DOHH2 (cell line): Measurements from ENCODE around the gene PCDHB13.
"Not testable (repeated sequence)": the region's sequence is repeated elsewhere in the genome, so short reads cannot be mapped to it uniquely, and the experiment has no call there.

Experiments
- H3F3A ChIP-seq: fragments of 200-600 bp; sonication (generic), shearing (Covaris generic); 2 replicates; pipeline ENCODE4 v1.6.0; 2016; ENCODE audit warnings: antibody characterized with exemption, mild to moderate bottlenecking; ENCODE audit not compliant: control insufficient read depth, insufficient read depth
- H3K27ac ChIP-seq: fragments of 200-600 bp; sonication (generic); 2 replicates; pipeline ENCODE4 v1.5.1; 2014; ENCODE audit warnings: low read depth, mild to moderate bottlenecking, low read length, moderate library complexity
- H3K27me3 ChIP-seq: fragments of 200-600 bp; sonication (generic); 2 replicates; pipeline ENCODE4 v1.6.1; 2014; ENCODE audit warnings: mild to moderate bottlenecking, low read length, mixed read lengths; ENCODE audit not compliant: control insufficient read depth
- H3K36me3 ChIP-seq: fragments of 200-600 bp; sonication (generic); 2 replicates; pipeline ENCODE4 v1.6.1; 2014; ENCODE audit warnings: mild to moderate bottlenecking, low read length, moderate library complexity, mixed read lengths; ENCODE audit not compliant: control insufficient read depth
- H3K4me1 ChIP-seq: fragments of 200-600 bp; sonication (generic); 2 replicates; pipeline ENCODE4 v1.6.1; 2014; ENCODE audit warnings: mild to moderate bottlenecking, low read length, mixed read lengths; ENCODE audit not compliant: control insufficient read depth
- H3K4me2 ChIP-seq: fragments of 200-600 bp; sonication (generic); 2 replicates; pipeline ENCODE4 v1.6.0; 2014; ENCODE audit warnings: mild to moderate bottlenecking, low read length, moderate library complexity
- H3K4me3 ChIP-seq: fragments of 200-600 bp; sonication (generic); 2 replicates; pipeline ENCODE4 v1.5.1; 2014; ENCODE audit warnings: mild to moderate bottlenecking, low read length, mixed read lengths
- H3K79me2 ChIP-seq: fragments of 200-600 bp; sonication (generic); 2 replicates; pipeline ENCODE4 v1.6.1; 2014; ENCODE audit warnings: mild to moderate bottlenecking, low read length, mixed read lengths; ENCODE audit not compliant: control insufficient read depth
- H3K9me2 ChIP-seq: fragments of 200-600 bp; sonication (generic); replicated peaks from 2 replicates; pipeline ENCODE4 v1.6.1; 2014; ENCODE audit warnings: mild to moderate bottlenecking, low read length, mixed read lengths; ENCODE audit not compliant: control insufficient read depth
- H3K9me3 ChIP-seq: fragments of 200-600 bp; sonication (generic); 2 replicates; pipeline ENCODE4 v1.6.1; 2014; ENCODE audit warnings: antibody characterized with exemption, low read length, mixed read lengths; ENCODE audit not compliant: control insufficient read depth, insufficient read depth
- H4K20me1 ChIP-seq: fragments of 200-600 bp; sonication (generic); 2 replicates; pipeline ENCODE4 v1.6.0; 2014; ENCODE audit warnings: low read depth, mild to moderate bottlenecking, antibody characterized with exemption, low read length, moderate library complexity; ENCODE audit not compliant: control insufficient read depth, insufficient read depth
- EZH2phosphoT487 ChIP-seq: fragments of 200-600 bp; sonication (generic); IDR thresholded peaks from 2 replicates; pipeline ENCODE4 v1.6.1; 2017; ENCODE audit warnings: borderline replicate concordance, mild to moderate bottlenecking, antibody characterized with exemption, low read length, moderate library complexity, mixed read lengths
- TF ChIP-seq, protein P1 (sequence below): fragments of 200-600 bp; sonication (generic); IDR thresholded peaks from one replicate; pipeline ENCODE4 v1.5.1; 2014; ENCODE audit warnings: antibody characterized with exemption, mild to moderate bottlenecking, low read depth, low read length; ENCODE audit not compliant: poor library complexity, severe bottlenecking

The PCDHB13 gene

GRCh38 chr5:141223112-141223783 is 9.5 kb downstream of the PCDHB13 start, which contains the start of gene PCDHB14:
PCDHB14 (plus strand) TSS chr5:141223343; CDS start chr5:141223506, 163 bp downstream.
- no peaks in the 10 kb centered on the region for H3F3A ChIP-seq
- no peaks in the 10 kb centered on the region for H4K20me1 ChIP-seq
- no peaks in the 10 kb centered on the region for H3K9me3 ChIP-seq
- H3K27me3 ChIP-seq, result peaks cover 7% of the 10 kb centered on the region
- H3K27ac ChIP-seq, result no peak within 1 kb of the TSS
- H3K79me2 ChIP-seq, result no peaks in the 10 kb centered on the region
- no peaks in the 10 kb centered on the region for H3K9me2 ChIP-seq
- H3K36me3 ChIP-seq, result no peaks in the 10 kb centered on the region
- no peaks in the 10 kb centered on the region for H3K4me1 ChIP-seq
- TF ChIP-seq, protein P1, sequence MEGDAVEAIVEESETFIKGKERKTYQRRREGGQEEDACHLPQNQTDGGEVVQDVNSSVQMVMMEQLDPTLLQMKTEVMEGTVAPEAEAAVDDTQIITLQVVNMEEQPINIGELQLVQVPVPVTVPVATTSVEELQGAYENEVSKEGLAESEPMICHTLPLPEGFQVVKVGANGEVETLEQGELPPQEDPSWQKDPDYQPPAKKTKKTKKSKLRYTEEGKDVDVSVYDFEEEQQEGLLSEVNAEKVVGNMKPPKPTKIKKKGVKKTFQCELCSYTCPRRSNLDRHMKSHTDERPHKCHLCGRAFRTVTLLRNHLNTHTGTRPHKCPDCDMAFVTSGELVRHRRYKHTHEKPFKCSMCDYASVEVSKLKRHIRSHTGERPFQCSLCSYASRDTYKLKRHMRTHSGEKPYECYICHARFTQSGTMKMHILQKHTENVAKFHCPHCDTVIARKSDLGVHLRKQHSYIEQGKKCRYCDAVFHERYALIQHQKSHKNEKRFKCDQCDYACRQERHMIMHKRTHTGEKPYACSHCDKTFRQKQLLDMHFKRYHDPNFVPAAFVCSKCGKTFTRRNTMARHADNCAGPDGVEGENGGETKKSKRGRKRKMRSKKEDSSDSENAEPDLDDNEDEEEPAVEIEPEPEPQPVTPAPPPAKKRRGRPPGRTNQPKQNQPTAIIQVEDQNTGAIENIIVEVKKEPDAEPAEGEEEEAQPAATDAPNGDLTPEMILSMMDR, result peak; percentile 49
- TF ChIP-seq EZH2phosphoT487, result no peak
- H3K4me3 ChIP-seq, result no peak within 1 kb of the TSS
- H3K4me2 ChIP-seq, result no peak within 1 kb of the TSS

GRCh38 chr5:141224844-141225243 is 11.1 kb downstream of the PCDHB13 start:
- not testable (repeated sequence) for H3K36me3 ChIP-seq, H3K27ac ChIP-seq, H3K9me3 ChIP-seq, H4K20me1 ChIP-seq, H3K27me3 ChIP-seq, H3K9me2 ChIP-seq, H3F3A ChIP-seq, H3K79me2 ChIP-seq, H3K4me3 ChIP-seq, H3K4me2 ChIP-seq, H3K4me1 ChIP-seq

GRCh38 chr5:141225421-141225820 is 11.7 kb downstream of the PCDHB13 start:
- not testable (repeated sequence) for H3K36me3 ChIP-seq

GRCh38 chr5:141234109-141234667 is 20.5 kb downstream of the PCDHB13 start:
- Histone ChIP-seq H3K4me1 (no peaks in the 10 kb centered on the region), H3K4me3 (no peak overlapping the region), H3K9me3 (peaks cover 3% of the 10 kb centered on the region; the same call in 1 of the 2 replicates), H3F3A (no peaks in the 10 kb centered on the region), H4K20me1 (no peaks in the 10 kb centered on the region), H3K36me3 (no peaks in the 10 kb centered on the region), H3K79me2 (no peaks in the 10 kb centered on the region), H3K9me2 (no peaks in the 10 kb centered on the region), H3K27me3 (no peaks in the 10 kb centered on the region), H3K27ac (no peak overlapping the region), H3K4me2 (no peak overlapping the region)
- TF ChIP-seq EZH2phosphoT487, result no peak
- TF ChIP-seq, protein P1, result no peak

More at GRCh38 chr5:141225421-141225820, 11.7 kb downstream of the PCDHB13 start:
- H3K4me2 ChIP-seq, H3K27me3 ChIP-seq, H3K9me3 ChIP-seq, H3K4me1 ChIP-seq, H4K20me1 ChIP-seq, H3K79me2 ChIP-seq, H3F3A ChIP-seq, H3K9me2 ChIP-seq, H3K27ac ChIP-seq, H3K4me3 ChIP-seq: not testable (repeated sequence)

DNA sequence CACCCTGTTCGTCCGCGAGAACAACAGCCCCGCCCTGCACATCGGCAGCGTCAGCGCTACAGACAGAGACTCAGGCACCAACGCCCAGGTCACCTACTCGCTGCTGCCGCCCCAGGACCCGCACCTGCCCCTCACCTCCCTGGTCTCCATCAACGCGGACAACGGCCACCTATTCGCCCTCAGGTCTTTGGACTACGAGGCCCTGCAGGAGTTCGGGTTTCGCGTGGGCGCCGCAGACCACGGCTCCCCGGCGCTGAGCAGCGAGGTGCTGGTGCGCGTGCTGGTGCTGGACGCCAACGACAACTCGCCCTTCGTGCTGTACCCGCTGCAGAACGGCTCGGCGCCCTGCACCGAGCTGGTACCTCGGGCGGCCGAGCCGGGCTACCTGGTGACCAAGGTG is 22.2 kb downstream of the PCDHB13 start:
- not testable (repeated sequence) for H3K9me2 ChIP-seq, H3K27ac ChIP-seq, H3K79me2 ChIP-seq, H4K20me1 ChIP-seq, H3K27me3 ChIP-seq, H3K9me3 ChIP-seq, H3K36me3 ChIP-seq, H3K4me2 ChIP-seq, H3F3A ChIP-seq, H3K4me1 ChIP-seq, H3K4me3 ChIP-seq
